IMR-90 (cell line): Measurements from ENCODE around the gene TM2D3. TPM values are rescaled to one million over a fixed set of nuclear protein-coding genes. Genes with fewer than 3 reads are reported as not detected.

ENCODE experiments used
- ATAC-seq: fragments of 200-7000 bp; cut with Tn5 transposase; 2 replicates; pipeline ENCODE4 v1.9.1; 2020; ENCODE audit warnings: low read depth, mild to moderate bottlenecking, moderate library complexity
- BruUV-seq: library from RNA; stranded (reverse); fragments of 400-500 nt; replicated peaks from 2 replicates; lab custom pipeline; 2021; lab: Mats Ljungman, UMichigan
- CTCF ChIA-PET: fragments of 300-600 bp; formaldehyde crosslinking; extraction: SDS; loops from one replicate; lab custom pipeline; 2021; ENCODE audit warnings: antibody characterized with exemption; lab: Yijun Ruan, JAX
- POLR2A ChIA-PET: fragments of 300-600 bp; sonication (Branson Sonifier 250); formaldehyde crosslinking; loops from one replicate; lab custom pipeline; 2022; ENCODE audit warnings: antibody characterized with exemption; ENCODE audit not compliant: unreplicated experiment; lab: Charles Lee
- DNase-seq: peaks from one replicate; pipeline ENCODE4 v3.0.0; 2013
- H2AFZ ChIP-seq: replicated peaks from 2 replicates; pipeline ENCODE3; 2013; ENCODE audit warnings: low read length, mild to moderate bottlenecking; ENCODE audit not compliant: poor library complexity
- H2AK5ac ChIP-seq: 2 replicates; pipeline ENCODE4 v1.6.1; 2013; ENCODE audit warnings: low read depth, low read length, inconsistent platforms
- H2AK9ac ChIP-seq: replicated peaks from 2 replicates; pipeline ENCODE3; 2013; ENCODE audit warnings: mild to moderate bottlenecking, low read depth, low read length, moderate library complexity; ENCODE audit not compliant: poor library complexity
- H2BK120ac ChIP-seq: 2 replicates; pipeline ENCODE4 v1.6.1; 2013; ENCODE audit warnings: low read depth, low read length, inconsistent platforms
- H2BK15ac ChIP-seq: 3 replicates; pipeline ENCODE4 v1.6.1; 2013; ENCODE audit warnings: low read depth, low read length, inconsistent platforms
- H2BK20ac ChIP-seq: 2 replicates; pipeline ENCODE4 v1.6.1; 2013; ENCODE audit warnings: low read depth, mild to moderate bottlenecking, inconsistent platforms, low read length, moderate library complexity
- H2BK5ac ChIP-seq: 2 replicates; pipeline ENCODE4 v1.6.1; 2013; ENCODE audit warnings: mild to moderate bottlenecking, low read depth, low read length, inconsistent platforms; ENCODE audit not compliant: poor library complexity, severe bottlenecking
- H3K14ac ChIP-seq: replicated peaks from 2 replicates; pipeline ENCODE4 v1.6.1; 2013; ENCODE audit warnings: low read depth, low read length, inconsistent platforms
- H3K18ac ChIP-seq: 2 replicates; pipeline ENCODE4 v1.6.1; 2013; ENCODE audit warnings: low read depth, low read length, control low read depth
- H3K23ac ChIP-seq: 2 replicates; pipeline ENCODE4 v1.6.1; 2013; ENCODE audit warnings: low read depth, low read length, inconsistent platforms
- H3K27ac ChIP-seq: 2 replicates; pipeline ENCODE4 v1.5.1; 2013; ENCODE audit warnings: mild to moderate bottlenecking, control low read depth, low read length; ENCODE audit not compliant: insufficient read depth
- H3K27me3 ChIP-seq: 2 replicates; pipeline ENCODE4 v1.6.1; 2013; ENCODE audit warnings: low read length; ENCODE audit not compliant: control insufficient read depth, insufficient read depth
- H3K36me3 ChIP-seq: 2 replicates; pipeline ENCODE4 v1.6.1; 2013; ENCODE audit warnings: low read length, mixed read lengths; ENCODE audit not compliant: control insufficient read depth, insufficient read depth
- H3K4ac ChIP-seq: 2 replicates; pipeline ENCODE4 v1.6.1; 2013; ENCODE audit warnings: low read depth, low read length, inconsistent platforms
- H3K4me1 ChIP-seq: 2 replicates; pipeline ENCODE4 v1.6.1; 2013; ENCODE audit warnings: low read length, mixed read lengths; ENCODE audit not compliant: control insufficient read depth, insufficient read depth
- H3K4me2 ChIP-seq: 2 replicates; pipeline ENCODE4 v1.6.1; 2013; ENCODE audit warnings: low read depth, mild to moderate bottlenecking, control low read depth, low read length, moderate library complexity
- H3K4me3 ChIP-seq: 2 replicates; pipeline ENCODE4 v1.5.1; 2013; ENCODE audit warnings: low read depth, mild to moderate bottlenecking, control low read depth, low read length, moderate library complexity; ENCODE audit not compliant: insufficient read depth
- H3K56ac ChIP-seq: 2 replicates; pipeline ENCODE4 v1.6.1; 2013; ENCODE audit warnings: low read length, inconsistent platforms; ENCODE audit not compliant: insufficient read depth; ENCODE audit errors: extremely low read depth
- H3K79me1 ChIP-seq, 2 experiments: 2 replicates each; pipeline ENCODE4 v1.6.1; 2013; ENCODE audit warnings: low read length in 2 of 2, inconsistent platforms in 1 of 2, low read depth in 1 of 2
- H3K9ac ChIP-seq: 2 replicates; pipeline ENCODE4 v1.6.1; 2013; ENCODE audit warnings: low read depth, low read length, control low read depth
- H3K9me1 ChIP-seq: 2 replicates; pipeline ENCODE4 v1.6.1; 2013; ENCODE audit warnings: low read length, inconsistent platforms; ENCODE audit not compliant: insufficient read depth
- H3K9me3 ChIP-seq: 2 replicates; pipeline ENCODE4 v1.6.1; 2013; ENCODE audit warnings: low read length; ENCODE audit not compliant: control insufficient read depth, insufficient read depth
- H4K20me1 ChIP-seq: 2 replicates; pipeline ENCODE4 v1.6.1; 2013; ENCODE audit warnings: low read length, inconsistent platforms; ENCODE audit not compliant: insufficient read depth
- H4K5ac ChIP-seq: 2 replicates; pipeline ENCODE4 v1.6.1; 2013; ENCODE audit warnings: mild to moderate bottlenecking, low read depth, low read length, control low read depth
- H4K8ac ChIP-seq, 2 experiments: 2 replicates each; pipeline ENCODE4 v1.6.1; 2013; ENCODE audit warnings: low read depth in 2 of 2, low read length in 2 of 2, control low read depth in 1 of 2, inconsistent platforms in 1 of 2
- H4K91ac ChIP-seq: 2 replicates; pipeline ENCODE4 v1.6.1; 2013; ENCODE audit warnings: low read depth, low read length, inconsistent platforms; ENCODE audit not compliant: insufficient read depth
- BHLHE40 ChIP-seq: fragments of 150-350 bp; IDR thresholded peaks from 2 replicates; pipeline ENCODE4 v1.6.1; 2016; ENCODE audit warnings: mild to moderate bottlenecking, low read depth, low read length
- CEBPB ChIP-seq: IDR thresholded peaks from 2 replicates; pipeline ENCODE4 v1.6.1; 2012; ENCODE audit warnings: low read depth, low read length, improper control_type of control experiment
- CHD1 ChIP-seq: IDR thresholded peaks from 2 replicates; pipeline ENCODE4 v1.6.1; 2012; ENCODE audit warnings: low read depth, low read length, improper control_type of control experiment
- CTCF ChIP-seq: conservative IDR thresholded peaks from 2 replicates; pipeline ENCODE4 v1.5.1; 2012; ENCODE audit warnings: mild to moderate bottlenecking, low read depth, low read length, improper control_type of control experiment
- ELK1 ChIP-seq: fragments of 150-350 bp; IDR thresholded peaks from 2 replicates; pipeline ENCODE4 v1.6.1; 2016; ENCODE audit warnings: low read depth, mild to moderate bottlenecking, low read length, moderate library complexity, borderline replicate concordance
- FOS ChIP-seq: fragments of 150-350 bp; IDR thresholded peaks from 2 replicates; pipeline ENCODE4 v1.6.1; 2016; ENCODE audit warnings: low read depth, low read length
- MAFK ChIP-seq: IDR thresholded peaks from 2 replicates; pipeline ENCODE4 v1.6.1; 2012; ENCODE audit warnings: low read depth, low read length, improper control_type of control experiment
- MAZ ChIP-seq: IDR thresholded peaks from 2 replicates; pipeline ENCODE4 v1.6.1; 2012; ENCODE audit warnings: low read depth, mild to moderate bottlenecking, low read length, improper control_type of control experiment, moderate library complexity, borderline replicate concordance
- MXI1 ChIP-seq: IDR thresholded peaks from 2 replicates; pipeline ENCODE4 v1.6.1; 2012; ENCODE audit warnings: low read depth, mild to moderate bottlenecking, low read length, moderate library complexity, borderline replicate concordance
- NFE2L2 ChIP-seq: fragments of 150-350 bp; IDR thresholded peaks from 2 replicates; pipeline ENCODE4 v1.6.1; 2016; ENCODE audit warnings: low read depth, mild to moderate bottlenecking, low read length
- POLR2A ChIP-seq: IDR thresholded peaks from 2 replicates; pipeline ENCODE4 v1.6.1; 2012; ENCODE audit warnings: mild to moderate bottlenecking, low read depth, low read length
- RAD21 ChIP-seq: IDR thresholded peaks from 2 replicates; pipeline ENCODE4 v1.6.1; 2012; ENCODE audit warnings: low read length, improper control_type of control experiment
- RCOR1 ChIP-seq: IDR thresholded peaks from 2 replicates; pipeline ENCODE4 v1.6.1; 2012; ENCODE audit warnings: mild to moderate bottlenecking, low read length, improper control_type of control experiment; ENCODE audit not compliant: insufficient replicate concordance
- RFX5 ChIP-seq: IDR thresholded peaks from 2 replicates; pipeline ENCODE4 v1.8.0; 2012; ENCODE audit warnings: low read depth, mild to moderate bottlenecking, low read length, moderate library complexity
- SMC3 ChIP-seq: fragments of 150-350 bp; IDR thresholded peaks from 2 replicates; pipeline ENCODE4 v1.6.1; 2016; ENCODE audit warnings: low read depth, mild to moderate bottlenecking, antibody characterized with exemption, low read length, moderate library complexity
- WGBS, 2 experiments: methylation state at CpG; one replicate each; pipeline versions ENCODE4 v1.1.5 to v1.1.7; 2013; ENCODE audit warnings: missing lambda C conversion rate in 2 of 2; ENCODE audit not compliant: insufficient read length in 1 of 2; ENCODE audit errors: extremely low coverage in 2 of 2; 5-methylcytosine and 5-hydroxymethylcytosine counted together
- dilution Hi-C: fragments of 300-500 bp; cut with HindIII; formaldehyde crosslinking; loops from one replicate; pipeline ENCODE4 v1.14.3; 2018; ENCODE audit warnings: low sequenced_read_pairs; ENCODE audit not compliant: unreplicated experiment
- in situ Hi-C: fragments of 300-500 bp; cut with MboI; formaldehyde crosslinking; loops from 3 replicates; pipeline ENCODE4 v1.14.3; 2019; ENCODE audit warnings: low sequenced_read_pairs, inconsistent platforms, mixed read lengths
- intact Hi-C: fragments of 100-400 bp; cut with micrococcal nuclease; formaldehyde crosslinking; loops from 2 replicates; pipeline ENCODE4 v1.10.0; 2022
- polyA plus RNA-seq, 3 experiments: library from polyadenylated mRNA; depleted of rRNA; stranded (reverse); fragments of >200 nt; gene quantifications; 2 replicates each; pipeline ENCODE4 v1.2.3, GENCODE V29; 2012; ENCODE audit warnings: low replicate concordance in 1 of 3
- total RNA-seq: library from RNA; depleted of rRNA; stranded (reverse); fragments of >200 nt; gene quantifications from 2 replicates; pipeline ENCODE4 v1.2.3, GENCODE V29; 2012
- TF ChIP-seq, protein P1 (sequence below): fragments of 150-350 bp; IDR thresholded peaks from 2 replicates; pipeline ENCODE4 v1.6.1; 2017; ENCODE audit warnings: mild to moderate bottlenecking, antibody characterized with exemption, low read length, low read depth

TM2D3 gene
- total and polyA plus RNA-seq, 2 of the 4 experiments (the other 2 are of a cell fraction), result 27.4 to 34.5 TPM

DNA sequence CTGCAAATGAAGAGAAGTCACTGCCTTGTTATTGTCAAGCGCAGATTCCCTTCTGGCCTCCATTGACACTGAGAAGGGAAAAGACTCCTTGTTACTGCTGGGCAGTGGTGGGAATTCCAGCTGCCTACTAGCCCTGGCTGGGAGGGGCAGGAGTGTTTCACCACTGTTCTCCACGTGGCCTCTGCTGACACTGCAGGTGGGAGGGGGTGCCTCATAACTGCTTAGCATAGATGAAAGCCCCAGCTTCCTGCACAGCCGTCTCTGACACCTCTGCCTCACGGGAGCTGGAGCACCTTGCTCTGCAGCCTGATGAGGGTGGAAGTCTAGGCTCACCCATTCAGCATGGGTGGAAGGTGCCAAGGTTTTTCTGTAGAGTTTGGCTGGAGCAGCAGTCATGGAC, 52.1 kb downstream of the TM2D3 start:
- H2AK9ac ChIP-seq, result no peak overlapping the region
- H2BK120ac ChIP-seq, result no peak overlapping the region
- H3K9ac ChIP-seq, result no peak overlapping the region
- no peak overlapping the region for H3K4me3 ChIP-seq
- H3K18ac ChIP-seq, result no peak overlapping the region
- DNase-seq (no peak), ATAC-seq (no peak)
- H3K27me3 ChIP-seq, result peaks cover 17% of the 10 kb centered on the region
- no peak overlapping the region for H3K4me2 ChIP-seq
- intact Hi-C loops (no loop called here), in situ Hi-C loops (no loop called here), dilution Hi-C loops (no loop called here)
- POLR2A ChIA-PET, result no interaction called here
- no peak overlapping the region for H2BK20ac ChIP-seq
- H3K56ac ChIP-seq, result no peak overlapping the region
- H2AFZ ChIP-seq, result no peak overlapping the region
- H3K9me3 ChIP-seq, result no peaks in the 10 kb centered on the region; the same call in 1 of the 2 replicates
- H2AK5ac ChIP-seq, result no peak overlapping the region
- H3K14ac ChIP-seq, result no peak overlapping the region
- no peak overlapping the region for H4K91ac ChIP-seq
- no peak overlapping the region for H3K4ac ChIP-seq
- no peak overlapping the region for H4K8ac ChIP-seq
- TF ChIP-seq CTCF (no peak), RAD21 (no peak), CHD1 (no peak), RFX5 (no peak), BHLHE40 (no peak), NFE2L2 (no peak), CEBPB (no peak), MAFK (no peak), SMC3 (no peak), MXI1 (no peak), POLR2A (no peak), RCOR1 (no peak), MAZ (no peak), FOS (no peak), ELK1 (no peak)
- TF ChIP-seq, protein P1, sequence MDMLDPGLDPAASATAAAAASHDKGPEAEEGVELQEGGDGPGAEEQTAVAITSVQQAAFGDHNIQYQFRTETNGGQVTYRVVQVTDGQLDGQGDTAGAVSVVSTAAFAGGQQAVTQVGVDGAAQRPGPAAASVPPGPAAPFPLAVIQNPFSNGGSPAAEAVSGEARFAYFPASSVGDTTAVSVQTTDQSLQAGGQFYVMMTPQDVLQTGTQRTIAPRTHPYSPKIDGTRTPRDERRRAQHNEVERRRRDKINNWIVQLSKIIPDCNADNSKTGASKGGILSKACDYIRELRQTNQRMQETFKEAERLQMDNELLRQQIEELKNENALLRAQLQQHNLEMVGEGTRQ, result no peak
- H3K4me1 ChIP-seq, result no peaks in the 10 kb centered on the region
- 40% methylated on average over 1 of the region's 4 CpGs; no CpG with 5 or more reads in 1 of the 2 experiments for WGBS, 2 experiments
- no peaks in the 10 kb centered on the region for H3K79me1 ChIP-seq
- no peaks in the 10 kb centered on the region for H3K36me3 ChIP-seq
- no peak overlapping the region for H3K23ac ChIP-seq
- H4K5ac ChIP-seq, result no peak overlapping the region
- no TSS peak for BruUV-seq
- no peak overlapping the region for H2BK5ac ChIP-seq
- H4K20me1 ChIP-seq, result no peaks in the 10 kb centered on the region
- CTCF ChIA-PET, result no interaction called here
- H3K9me1 ChIP-seq, result no peaks in the 10 kb centered on the region
- no peak overlapping the region for H3K27ac ChIP-seq
- H2BK15ac ChIP-seq, result no peak overlapping the region
